ENCODE measurements around the gene PDE2A. TPM values are rescaled to one million over a fixed set of nuclear protein-coding genes. Genes with fewer than 3 reads are reported as not detected.

Gene PDE2A
- total and polyA plus RNA-seq, 2 of the 4 experiments (the other 2 are of a cell fraction), result 0.02 TPM; not detected in 1

- no peaks in the 10 kb centered on the region for H3K79me1 ChIP-seq (ENCODE audit: low read depth in 1 of 2, low read length in 2 of 2)
- CTCF ChIA-PET, result no interaction called here
- no peaks in the 10 kb centered on the region for H4K20me1 ChIP-seq (ENCODE audit: insufficient read depth, low read length)
- peaks cover 92% of the 10 kb centered on the region for H3K27me3 ChIP-seq (ENCODE audit: control insufficient read depth, insufficient read depth, low read length)
- in situ Hi-C loops (cut with MboI; ENCODE audit: low sequenced_read_pairs) (no loop called here), intact Hi-C loops (cut with micrococcal nuclease) (no loop called here), dilution Hi-C loops (cut with HindIII; ENCODE audit: low sequenced_read_pairs, unreplicated experiment) (no loop called here)
- POLR2A ChIA-PET (ENCODE audit: unreplicated experiment), result no interaction called here
- H3K18ac ChIP-seq (ENCODE audit: low read depth, low read length), result no peak overlapping the region
- H3K4me1 ChIP-seq (ENCODE audit: control insufficient read depth, insufficient read depth, low read length), result no peaks in the 10 kb centered on the region
- H3K4me3 ChIP-seq (ENCODE audit: insufficient read depth, low read depth, low read length), result no peak overlapping the region
- H2BK20ac ChIP-seq (ENCODE audit: low read depth, low read length), result no peak overlapping the region
- H2AK5ac ChIP-seq (ENCODE audit: low read depth, low read length), result no peak overlapping the region
- TF ChIP-seq POLR2A (IDR thresholded peaks at IDR 0.05; ENCODE audit: low read depth, low read length), result no peak
- TF ChIP-seq ELK1 (IDR thresholded peaks at IDR 0.05; ENCODE audit: borderline replicate concordance, low read depth, low read length), result no peak
- H3K4ac ChIP-seq (ENCODE audit: low read depth, low read length), result no peak overlapping the region
- no peaks in the 10 kb centered on the region for H3K9me3 ChIP-seq (ENCODE audit: control insufficient read depth, insufficient read depth, low read length)
- no peak overlapping the region for H2BK5ac ChIP-seq (ENCODE audit: low read depth, low read length, poor library complexity, severe bottlenecking)
- 23% methylated on average over 8 of the region's 11 CpGs; no CpG with 5 or more reads in 1 of the 2 experiments for WGBS, 2 experiments (ENCODE audit: extremely low coverage in 2 of 2, insufficient read length in 1 of 2)
- H2BK120ac ChIP-seq (ENCODE audit: low read depth, low read length), result no peak overlapping the region
- no peak overlapping the region for H3K56ac ChIP-seq (ENCODE audit: extremely low read depth, insufficient read depth, low read length)
- no peak overlapping the region for H2AFZ ChIP-seq (replicated peaks; ENCODE audit: low read length, poor library complexity)
- H3K9me1 ChIP-seq (ENCODE audit: insufficient read depth, low read length), result peaks cover 3% of the 10 kb centered on the region; the same call in 1 of the 2 replicates
- no peak overlapping the region for H3K23ac ChIP-seq (ENCODE audit: low read depth, low read length)
- no peak overlapping the region for H3K4me2 ChIP-seq (ENCODE audit: low read depth, low read length)
- H2AK9ac ChIP-seq (replicated peaks; ENCODE audit: low read depth, low read length, poor library complexity), result no peak overlapping the region
- ATAC-seq (ENCODE audit: low read depth) (no peak), DNase-seq (no peak)
- H4K8ac ChIP-seq (ENCODE audit: low read depth in 2 of 2, low read length in 2 of 2), result no peak overlapping the region
- H3K14ac ChIP-seq (replicated peaks; ENCODE audit: low read depth, low read length), result no peak overlapping the region
- H4K91ac ChIP-seq (ENCODE audit: insufficient read depth, low read depth, low read length), result no peak overlapping the region
- no peaks in the 10 kb centered on the region for H3K36me3 ChIP-seq (ENCODE audit: control insufficient read depth, insufficient read depth, low read length)
- no peak overlapping the region for H3K27ac ChIP-seq (ENCODE audit: insufficient read depth, low read length)
- H3K9ac ChIP-seq (ENCODE audit: low read depth, low read length), result no peak overlapping the region
- no TSS peak for BruUV-seq (replicated peaks)
- no peak overlapping the region for H4K5ac ChIP-seq (ENCODE audit: low read depth, low read length)
- H2BK15ac ChIP-seq (ENCODE audit: low read depth, low read length), result no peak overlapping the region
These were observed 18.2 kb downstream of the PDE2A start for GRCh38 chr11:72655896-72656464.

All from IMR-90 (cell line).